HepG2 (cell line): Measurements from ENCODE around the gene YWHAB. TPM values are rescaled to one million over a fixed set of nuclear protein-coding genes. Genes with fewer than 3 reads are reported as not detected.

Experiments
- ATF7 ChIP-seq, 2 experiments: fragments of 450-650 bp in 1 of 2; sonication (generic) in 1 of 2; formaldehyde crosslinking in 1 of 2; IDR thresholded peaks; 2 replicates each; pipeline versions ENCODE4 v1.4.0 to v1.6.1; 2016 to 2020; ENCODE audit warnings: antibody characterized with exemption in 1 of 2, mild to moderate bottlenecking in 1 of 2, missing genetic modification reagents in 1 of 2
- CHCHD3 ChIP-seq: sonication (generic); formaldehyde crosslinking; IDR thresholded peaks from 2 replicates; pipeline ENCODE4 v1.8.0; 2022; ENCODE audit warnings: mild to moderate bottlenecking, missing genetic modification reagents, moderate library complexity
- ETV5 ChIP-seq: IDR thresholded peaks from 2 replicates; pipeline ENCODE4 v1.6.1; 2018; ENCODE audit warnings: missing biosample characterization, missing genetic modification reagents, inconsistent platforms, borderline replicate concordance
- HHEX ChIP-seq: IDR thresholded peaks from 2 replicates; pipeline ENCODE4 v1.6.1; 2016; ENCODE audit warnings: control low read depth
- IKZF4 ChIP-seq: sonication (generic); formaldehyde crosslinking; IDR thresholded peaks from 2 replicates; pipeline ENCODE4 v1.5.1; 2020; ENCODE audit warnings: borderline replicate concordance, mild to moderate bottlenecking, low read depth, missing genetic modification reagents; ENCODE audit errors: not compliant biosample characterization
- IRX3 ChIP-seq: sonication (generic); formaldehyde crosslinking; IDR thresholded peaks from 2 replicates; pipeline ENCODE4 v1.8.1; 2023; ENCODE audit warnings: mild to moderate bottlenecking, low read depth, missing genetic modification reagents, borderline replicate concordance
- KLF11 ChIP-seq: IDR thresholded peaks from 2 replicates; pipeline ENCODE4 v1.6.1; 2016; ENCODE audit warnings: missing compliant biosample characterization
- KLF12 ChIP-seq: sonication (generic); formaldehyde crosslinking; IDR thresholded peaks from 2 replicates; pipeline ENCODE4 v1.4.0; 2020; ENCODE audit warnings: missing genetic modification reagents, borderline replicate concordance
- KMT2A ChIP-seq: sonication (generic); formaldehyde crosslinking; IDR thresholded peaks from 2 replicates; pipeline ENCODE4 v1.4.0; 2020; ENCODE audit warnings: missing genetic modification reagents
- MLLT10 ChIP-seq: sonication (generic); formaldehyde crosslinking; IDR thresholded peaks from 2 replicates; pipeline ENCODE4 v1.4.0; 2020; ENCODE audit warnings: missing genetic modification reagents
- MTA1 ChIP-seq: sonication (generic); formaldehyde crosslinking; IDR thresholded peaks from 2 replicates; pipeline ENCODE4 v1.4.0; 2020; ENCODE audit warnings: missing genetic modification reagents, mild to moderate bottlenecking, borderline replicate concordance
- PCBP2 ChIP-seq: fragments of 200-400 bp; formaldehyde crosslinking; optimal IDR thresholded peaks from 2 replicates; pipeline ENCODE3; 2018; ENCODE audit warnings: low read length, low read depth; ENCODE audit not compliant: poor library complexity, severe bottlenecking
- PITX1 ChIP-seq: sonication (generic); formaldehyde crosslinking; IDR thresholded peaks from 2 replicates; pipeline ENCODE4 v1.5.1; 2020; ENCODE audit warnings: mild to moderate bottlenecking, missing genetic modification reagents
- POLR2AphosphoS5 ChIP-seq: IDR thresholded peaks from 2 replicates; pipeline ENCODE4 v1.6.1; 2012; ENCODE audit warnings: low read depth, low read length
- RBM39 ChIP-seq: fragments of 200-400 bp; formaldehyde crosslinking; IDR thresholded peaks from one replicate; pipeline ENCODE4 v1.6.1; 2018; ENCODE audit warnings: antibody characterized with exemption, mild to moderate bottlenecking, low read depth, low read length; ENCODE audit not compliant: poor library complexity, severe bottlenecking
- SIN3A ChIP-seq: IDR thresholded peaks from 2 replicates; pipeline ENCODE4 v1.6.1; 2011; ENCODE audit warnings: low read depth, mild to moderate bottlenecking, control low read depth, low read length, borderline replicate concordance
- SNRNP70 ChIP-seq: fragments of 200-400 bp; formaldehyde crosslinking; IDR thresholded peaks from 2 replicates; pipeline ENCODE4 v1.6.1; 2017; ENCODE audit warnings: mild to moderate bottlenecking, low read depth, low read length, moderate library complexity
- ZFP1 ChIP-seq: IDR thresholded peaks from 2 replicates; pipeline ENCODE4 v1.6.1; 2016
- ZFP36L2 ChIP-seq: sonication (generic); formaldehyde crosslinking; IDR thresholded peaks from 2 replicates; pipeline ENCODE4 v1.4.0; 2020; ENCODE audit warnings: missing genetic modification reagents
- ZNF549 ChIP-seq: sonication (generic); formaldehyde crosslinking; IDR thresholded peaks from 2 replicates; pipeline ENCODE4 v1.5.0; 2020; ENCODE audit warnings: missing genetic modification reagents
- ZNF644 ChIP-seq: IDR thresholded peaks from 2 replicates; pipeline ENCODE4 v1.6.1; 2016; ENCODE audit warnings: low read depth
- ZNF674 ChIP-seq: sonication (generic); formaldehyde crosslinking; IDR thresholded peaks from 2 replicates; pipeline ENCODE4 v1.5.0; 2020; ENCODE audit warnings: low read depth, mild to moderate bottlenecking, missing genetic modification reagents
- ZNF788 ChIP-seq: sonication (generic); formaldehyde crosslinking; IDR thresholded peaks from 2 replicates; pipeline ENCODE4 v1.5.0; 2020; ENCODE audit warnings: mild to moderate bottlenecking, missing genetic modification reagents, borderline replicate concordance
- ZNF878 ChIP-seq: sonication (generic); formaldehyde crosslinking; IDR thresholded peaks from 2 replicates; pipeline ENCODE4 v1.8.1; 2023; ENCODE audit warnings: mild to moderate bottlenecking, missing genetic modification reagents, moderate library complexity
- polyA plus RNA-seq, 8 experiments: library from polyadenylated mRNA; depleted of rRNA in 3 of 8; stranded (reverse) in 7 of 8; unstranded in 1 of 8; fragments of >200 nt; fragmentation: Illumina TruSeq in 4 of 8; extraction: Trizol in 4 of 8; gene quantifications; 2 replicates each; pipeline versions ENCODE4 v1.2.1 to v1.2.3, GENCODE V29; 2011 to 2016; ENCODE audit warnings: low read depth in 4 of 8, missing spikeins in 1 of 8, mixed read lengths in 1 of 8; ENCODE audit not compliant: insufficient read depth in 1 of 8
- total RNA-seq, 5 experiments: library from RNA; depleted of rRNA; stranded (reverse); fragments of >200 nt; fragmentation: Illumina TruSeq; extraction: Trizol; gene quantifications; 2 replicates each; pipeline ENCODE4 v1.2.3, GENCODE V29; 2016; ENCODE audit warnings: low read depth in 1 of 5
- TF ChIP-seq, protein P1 (sequence below): IDR thresholded peaks from 2 replicates; pipeline ENCODE4 v1.6.1; 2016
- TF ChIP-seq, protein P2 (sequence below): sonication (generic); formaldehyde crosslinking; IDR thresholded peaks from 2 replicates; pipeline ENCODE4 v1.9.0; 2021; ENCODE audit warnings: missing genetic modification reagents, borderline replicate concordance
- TF ChIP-seq, protein P3 (sequence below): sonication (generic); formaldehyde crosslinking; IDR thresholded peaks from 2 replicates; pipeline ENCODE4 v1.4.0; 2020; ENCODE audit warnings: missing genetic modification reagents
- TF ChIP-seq, protein P4 (sequence below): IDR thresholded peaks from 2 replicates; pipeline ENCODE4 v1.6.1; 2016; ENCODE audit warnings: missing compliant biosample characterization, missing genetic modification reagents, borderline replicate concordance

YWHAB gene
- total and polyA plus RNA-seq, 2 of the 13 experiments (the other 11 are each of a cell fraction or from before 2014, with no cell fraction given) = 77.2 to 121 TPM

DNA sequence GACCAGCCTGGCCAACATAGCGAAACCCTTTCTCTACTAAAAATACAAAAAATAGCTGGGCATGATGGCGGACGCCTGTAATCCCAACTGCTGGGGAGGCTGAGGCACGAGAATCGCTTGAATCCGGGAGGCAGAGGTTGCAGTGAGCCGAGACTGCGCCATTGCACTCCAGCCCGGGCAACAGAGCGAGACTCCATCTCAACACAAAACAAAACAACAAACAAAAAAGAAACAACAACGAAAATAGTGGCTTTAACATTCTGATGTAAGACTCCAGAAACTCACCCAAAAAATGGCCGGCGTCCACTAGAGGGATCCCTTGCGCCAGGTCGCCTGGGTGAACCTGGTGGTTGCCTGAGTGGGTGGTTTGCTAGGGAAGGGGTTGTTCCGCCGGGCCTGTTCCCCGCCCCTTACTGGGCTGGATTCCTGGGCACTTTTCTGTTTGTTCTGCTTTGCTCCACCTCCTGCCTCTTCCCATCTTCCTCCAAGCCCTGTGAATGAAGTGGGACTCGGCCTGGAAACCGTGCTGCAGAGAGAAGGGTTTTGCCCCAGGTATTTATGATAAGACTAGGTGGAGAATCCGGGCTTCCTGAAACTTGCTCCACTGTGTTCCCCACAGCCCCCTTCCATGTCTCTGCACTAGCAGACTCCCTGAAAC is 25.9 kb downstream of the YWHAB start (continued):
- TF ChIP-seq ZNF674 (CRISPR knock-in tag) (no peak), HHEX (no peak), ZNF878 (peak; percentile 92), SIN3A (peak; percentile 75), PCBP2 (no peak), KLF12 (CRISPR knock-in tag) (peak; percentile 89), POLR2AphosphoS5 (peak; percentile 75), ZNF788 (peak; percentile 37; the same call in 1 of the 2 replicates), ETV5 (CRISPR knock-in tag) (peak; percentile 47; the same call in 1 of the 2 replicates), MLLT10 (no peak), ZFP1 (CRISPR knock-in tag) (peak; percentile 46; the same call in 1 of the 2 replicates), IKZF4 (peak; percentile 54), SNRNP70 (no peak), CHCHD3 (CRISPR knock-in tag) (no peak), ZFP36L2 (CRISPR knock-in tag) (no peak), RBM39 (no peak), KLF11 (CRISPR knock-in tag) (peak; percentile 21; the same call in 1 of the 2 replicates), PITX1 (no peak; the same call in 1 of the 2 replicates), MTA1 (CRISPR knock-in tag) (no peak; the same call in 1 of the 2 replicates), ZNF644 (CRISPR knock-in tag) (peak; percentile 78), ZNF549 (CRISPR knock-in tag) (no peak), ATF7 (IDR thresholded peaks at IDR 0.05) (no peak), ATF7 (CRISPR knock-in tag; IDR thresholded peaks at IDR 0.05) (no peak; the same call in 1 of the 2 replicates), IRX3 (CRISPR knock-in tag) (no peak), KMT2A (CRISPR knock-in tag) (peak; percentile 57; the same call in 1 of the 2 replicates)
- TF ChIP-seq, protein P1, sequence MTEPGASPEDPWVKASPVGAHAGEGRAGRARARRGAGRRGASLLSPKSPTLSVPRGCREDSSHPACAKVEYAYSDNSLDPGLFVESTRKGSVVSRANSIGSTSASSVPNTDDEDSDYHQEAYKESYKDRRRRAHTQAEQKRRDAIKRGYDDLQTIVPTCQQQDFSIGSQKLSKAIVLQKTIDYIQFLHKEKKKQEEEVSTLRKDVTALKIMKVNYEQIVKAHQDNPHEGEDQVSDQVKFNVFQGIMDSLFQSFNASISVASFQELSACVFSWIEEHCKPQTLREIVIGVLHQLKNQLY = no peak; the same call in 1 of the 2 replicates
- TF ChIP-seq, protein P2, sequence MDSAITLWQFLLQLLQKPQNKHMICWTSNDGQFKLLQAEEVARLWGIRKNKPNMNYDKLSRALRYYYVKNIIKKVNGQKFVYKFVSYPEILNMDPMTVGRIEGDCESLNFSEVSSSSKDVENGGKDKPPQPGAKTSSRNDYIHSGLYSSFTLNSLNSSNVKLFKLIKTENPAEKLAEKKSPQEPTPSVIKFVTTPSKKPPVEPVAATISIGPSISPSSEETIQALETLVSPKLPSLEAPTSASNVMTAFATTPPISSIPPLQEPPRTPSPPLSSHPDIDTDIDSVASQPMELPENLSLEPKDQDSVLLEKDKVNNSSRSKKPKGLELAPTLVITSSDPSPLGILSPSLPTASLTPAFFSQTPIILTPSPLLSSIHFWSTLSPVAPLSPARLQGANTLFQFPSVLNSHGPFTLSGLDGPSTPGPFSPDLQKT (CRISPR knock-in tag) = no peak
- TF ChIP-seq, protein P3, sequence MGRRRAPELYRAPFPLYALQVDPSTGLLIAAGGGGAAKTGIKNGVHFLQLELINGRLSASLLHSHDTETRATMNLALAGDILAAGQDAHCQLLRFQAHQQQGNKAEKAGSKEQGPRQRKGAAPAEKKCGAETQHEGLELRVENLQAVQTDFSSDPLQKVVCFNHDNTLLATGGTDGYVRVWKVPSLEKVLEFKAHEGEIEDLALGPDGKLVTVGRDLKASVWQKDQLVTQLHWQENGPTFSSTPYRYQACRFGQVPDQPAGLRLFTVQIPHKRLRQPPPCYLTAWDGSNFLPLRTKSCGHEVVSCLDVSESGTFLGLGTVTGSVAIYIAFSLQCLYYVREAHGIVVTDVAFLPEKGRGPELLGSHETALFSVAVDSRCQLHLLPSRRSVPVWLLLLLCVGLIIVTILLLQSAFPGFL (CRISPR knock-in tag) = no peak
- TF ChIP-seq, protein P4, sequence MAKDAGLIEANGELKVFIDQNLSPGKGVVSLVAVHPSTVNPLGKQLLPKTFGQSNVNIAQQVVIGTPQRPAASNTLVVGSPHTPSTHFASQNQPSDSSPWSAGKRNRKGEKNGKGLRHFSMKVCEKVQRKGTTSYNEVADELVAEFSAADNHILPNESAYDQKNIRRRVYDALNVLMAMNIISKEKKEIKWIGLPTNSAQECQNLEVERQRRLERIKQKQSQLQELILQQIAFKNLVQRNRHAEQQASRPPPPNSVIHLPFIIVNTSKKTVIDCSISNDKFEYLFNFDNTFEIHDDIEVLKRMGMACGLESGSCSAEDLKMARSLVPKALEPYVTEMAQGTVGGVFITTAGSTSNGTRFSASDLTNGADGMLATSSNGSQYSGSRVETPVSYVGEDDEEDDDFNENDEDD (CRISPR knock-in tag) = no peak
